Measurements from ENCODE around the gene SLC4A4. TPM values are rescaled to one million over a fixed set of nuclear protein-coding genes. Genes with fewer than 3 reads are reported as not detected.

The SLC4A4 gene
- total and polyA plus RNA-seq, 2 of the 8 experiments (the other 6 are each of a cell fraction or from before 2014, with no cell fraction given): 0.67 to 2.8 TPM

- no peaks in the 10 kb centered on the region; the same call in 1 of the 2 replicates for H3K23me2 ChIP-seq (ENCODE audit: low read depth, low read length)
- WGBS, 2 experiments (ENCODE audit: extremely low coverage in 1 of 2, insufficient coverage in 1 of 2, insufficient read length in 1 of 2, insufficient replicate concordance in 2 of 2, low coverage in 1 of 2, low lambda C conversion rate in 2 of 2, missing lambda C conversion rate in 1 of 2): 97% methylated on average over 2 of the region's 2 CpGs; no CpG with 5 or more reads in 1 of the 2 experiments
Measured at GRCh38 chr4:71609167-71609566, 270.3 kb downstream of the SLC4A4 start.

More at GRCh38 chr4:71609167-71609566, 270.3 kb downstream of the SLC4A4 start:
- no peak overlapping the region for H2AK5ac ChIP-seq (ENCODE audit: low read depth, low read length)
- ChIA-PET POLR2A (ENCODE audit: partially characterized antibody) (no interaction called here), CTCF (ENCODE audit: partially characterized antibody) (no interaction called here)
- H2BK120ac ChIP-seq (replicated peaks; ENCODE audit: low read depth, low read length): no peak overlapping the region
- no peaks in the 10 kb centered on the region for H3K27me3 ChIP-seq (replicated peaks in 1 of 4; ENCODE audit: control insufficient read depth in 3 of 4, extremely low read depth in 1 of 4, insufficient read depth in 3 of 4, low read length in 3 of 4)
- no peaks in the 10 kb centered on the region for H4K20me1 ChIP-seq (replicated peaks in 1 of 2; ENCODE audit: control insufficient read depth in 1 of 2, insufficient read depth in 2 of 2, low read length in 2 of 2)
- H3K14ac ChIP-seq (ENCODE audit: insufficient read length): no peak overlapping the region
- no peak overlapping the region for H3K18ac ChIP-seq (ENCODE audit: extremely low read depth, low read length)
- H4K8ac ChIP-seq (ENCODE audit: extremely low read depth, insufficient read depth, low read length): no peak overlapping the region
- H3K4me1 ChIP-seq (replicated peaks in 1 of 4; ENCODE audit: control insufficient read depth in 3 of 4, insufficient read depth in 4 of 4, low read length in 3 of 4): no peaks in the 10 kb centered on the region
- no peak overlapping the region for H3K27ac ChIP-seq (ENCODE audit: low read depth, low read length)
- H3K4me3 ChIP-seq (ENCODE audit: extremely low read depth in 1 of 4, insufficient read depth in 2 of 4, low read depth in 3 of 4, low read length in 4 of 4): no peak overlapping the region
- H2BK5ac ChIP-seq (ENCODE audit: low read depth, low read length): no peak overlapping the region
- DNase-seq (ENCODE audit: low read depth in 1 of 2, low spot score in 2 of 2) (no peak), FAIRE-seq (no peak)
- no peak overlapping the region for H4K91ac ChIP-seq (replicated peaks; ENCODE audit: insufficient read length, low read length)
- no peaks in the 10 kb centered on the region for H3K36me3 ChIP-seq (ENCODE audit: control insufficient read depth in 2 of 4, insufficient read depth in 4 of 4, low read length in 3 of 4)
- no peak overlapping the region for H3K4me2 ChIP-seq (ENCODE audit: insufficient read depth in 1 of 2, low read depth in 2 of 2, low read length in 2 of 2)
- no peak overlapping the region for H2BK15ac ChIP-seq (ENCODE audit: low read length)
- no peaks in the 10 kb centered on the region for H3K79me2 ChIP-seq (ENCODE audit: control insufficient read depth in 1 of 2, insufficient read depth in 2 of 2, low read length in 2 of 2)
- H2AFZ ChIP-seq (ENCODE audit: low read length): no peak overlapping the region
- H4K5ac ChIP-seq (ENCODE audit: insufficient read length, low read depth, low read length): no peak overlapping the region
- H3K9ac ChIP-seq (replicated peaks in 1 of 4; ENCODE audit: extremely low read depth in 1 of 4, low read depth in 3 of 4, low read length in 3 of 4): no peak overlapping the region
- no peak overlapping the region for H3K4ac ChIP-seq (replicated peaks; ENCODE audit: insufficient read length, low read depth, low read length)
- no peak overlapping the region for H2BK12ac ChIP-seq (ENCODE audit: low read depth, low read length)
- H3K79me1 ChIP-seq (ENCODE audit: low read depth, low read length): no peaks in the 10 kb centered on the region
- peaks cover 0 to 7% of the 10 kb centered on the region in 2 experiments; a peak in 2 of 4 replicates for H3K9me3 ChIP-seq (ENCODE audit: insufficient read depth in 2 of 2, low read depth in 1 of 2, low read length in 1 of 2)
- H3K23ac ChIP-seq (ENCODE audit: insufficient read length): no peak overlapping the region
- TF ChIP-seq BRCA1 (IDR thresholded peaks at IDR 0.05; ENCODE audit: low read depth, low read length) (no peak), JUN (IDR thresholded peaks at IDR 0.05; ENCODE audit: low read depth, low read length) (no peak), SIX5 (IDR thresholded peaks at IDR 0.05; ENCODE audit: low read depth, low read length) (no peak), CEBPB (IDR thresholded peaks at IDR 0.05; ENCODE audit: low read depth, low read length) (no peak), CREB1 (IDR thresholded peaks at IDR 0.05) (no peak), MAFK (IDR thresholded peaks at IDR 0.05; ENCODE audit: low read depth, low read length) (no peak), SP1 (IDR thresholded peaks at IDR 0.05; ENCODE audit: low read depth, low read length) (no peak), EP300 (IDR thresholded peaks at IDR 0.05; ENCODE audit: borderline replicate concordance in 1 of 2, low read depth in 2 of 2, low read length in 2 of 2) (no peak), SIRT6 (IDR thresholded peaks at IDR 0.05; ENCODE audit: low read length) (no peak), TAF7 (optimal IDR thresholded peaks at IDR 0.05; ENCODE audit: borderline replicate concordance, low read depth, low read length) (no peak), CBX5 (IDR thresholded peaks at IDR 0.05; ENCODE audit: low read depth, low read length) (no peak), TAF1 (IDR thresholded peaks at IDR 0.05; ENCODE audit: low read depth, low read length) (no peak)
- H3K56ac ChIP-seq (replicated peaks; ENCODE audit: insufficient read length, low read depth, low read length): no peak overlapping the region
- H2BK20ac ChIP-seq (ENCODE audit: low read length): no peak overlapping the region

All from H1 (cell line).